Measurements from ENCODE around the gene HS3ST3A1.
A peak's percentile ranks its signal among the peaks of the same experiment; 100 is the strongest.

The HS3ST3A1 gene

GRCh38 chr17:13626703-13627102, 25.0 kb upstream of the HS3ST3A1 start:
- TF ChIP-seq, protein P1, sequence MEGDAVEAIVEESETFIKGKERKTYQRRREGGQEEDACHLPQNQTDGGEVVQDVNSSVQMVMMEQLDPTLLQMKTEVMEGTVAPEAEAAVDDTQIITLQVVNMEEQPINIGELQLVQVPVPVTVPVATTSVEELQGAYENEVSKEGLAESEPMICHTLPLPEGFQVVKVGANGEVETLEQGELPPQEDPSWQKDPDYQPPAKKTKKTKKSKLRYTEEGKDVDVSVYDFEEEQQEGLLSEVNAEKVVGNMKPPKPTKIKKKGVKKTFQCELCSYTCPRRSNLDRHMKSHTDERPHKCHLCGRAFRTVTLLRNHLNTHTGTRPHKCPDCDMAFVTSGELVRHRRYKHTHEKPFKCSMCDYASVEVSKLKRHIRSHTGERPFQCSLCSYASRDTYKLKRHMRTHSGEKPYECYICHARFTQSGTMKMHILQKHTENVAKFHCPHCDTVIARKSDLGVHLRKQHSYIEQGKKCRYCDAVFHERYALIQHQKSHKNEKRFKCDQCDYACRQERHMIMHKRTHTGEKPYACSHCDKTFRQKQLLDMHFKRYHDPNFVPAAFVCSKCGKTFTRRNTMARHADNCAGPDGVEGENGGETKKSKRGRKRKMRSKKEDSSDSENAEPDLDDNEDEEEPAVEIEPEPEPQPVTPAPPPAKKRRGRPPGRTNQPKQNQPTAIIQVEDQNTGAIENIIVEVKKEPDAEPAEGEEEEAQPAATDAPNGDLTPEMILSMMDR (IDR thresholded peaks at IDR 0.05), result no peak
- no peak overlapping the region for H3K4me3 ChIP-seq
- no peak for DNase-seq (ENCODE audit: low spot score)
- no peak overlapping the region for H3K27ac ChIP-seq

DNA sequence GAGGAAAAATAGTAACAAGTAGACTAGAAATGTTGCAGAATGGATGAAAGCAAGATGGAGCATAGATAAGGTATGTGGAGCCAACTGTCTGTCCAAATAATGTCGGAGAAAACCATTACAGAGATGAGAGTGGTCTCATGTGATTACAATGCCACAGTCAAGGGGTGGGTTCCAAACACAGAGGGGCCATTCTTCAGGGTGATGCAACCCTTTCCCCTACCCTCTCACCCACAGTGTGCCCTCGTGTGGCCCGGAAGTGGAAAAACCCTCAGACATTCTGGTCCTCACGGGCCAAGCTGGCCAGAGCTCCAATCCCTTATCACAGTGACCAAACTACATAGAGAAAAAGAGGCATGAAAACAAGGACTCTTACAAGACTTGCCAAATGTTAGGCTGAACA, 17.7 kb upstream of the HS3ST3A1 start:
- no peak overlapping the region for H3K4me3 ChIP-seq
- TF ChIP-seq, protein P1 (IDR thresholded peaks at IDR 0.05), result no peak
- DNase-seq (ENCODE audit: low spot score), result no peak
- H3K27ac ChIP-seq, result no peak overlapping the region

GRCh38 chr17:13616031-13616430, 14.3 kb upstream of the HS3ST3A1 start:
- no peak for DNase-seq (ENCODE audit: low spot score)
- TF ChIP-seq, protein P1 (IDR thresholded peaks at IDR 0.05), result no peak
- Histone ChIP-seq H3K27ac (no peak overlapping the region), H3K4me3 (no peak overlapping the region)

GRCh38 chr17:13609941-13610340, 8.2 kb upstream of the HS3ST3A1 start:
- TF ChIP-seq, protein P1 (IDR thresholded peaks at IDR 0.05), result no peak
- Histone ChIP-seq H3K27ac (no peak overlapping the region), H3K4me3 (no peak overlapping the region)
- DNase-seq (ENCODE audit: low spot score), result no peak

GRCh38 chr17:13601322-13601775, 380 bp downstream of the HS3ST3A1 start:
- DNase-seq (ENCODE audit: low spot score), result no peak
- Histone ChIP-seq H3K4me3 (peak overlapping the region; percentile 70), H3K27ac (no peak overlapping the region)
- TF ChIP-seq, protein P1 (IDR thresholded peaks at IDR 0.05), result no peak

DNA sequence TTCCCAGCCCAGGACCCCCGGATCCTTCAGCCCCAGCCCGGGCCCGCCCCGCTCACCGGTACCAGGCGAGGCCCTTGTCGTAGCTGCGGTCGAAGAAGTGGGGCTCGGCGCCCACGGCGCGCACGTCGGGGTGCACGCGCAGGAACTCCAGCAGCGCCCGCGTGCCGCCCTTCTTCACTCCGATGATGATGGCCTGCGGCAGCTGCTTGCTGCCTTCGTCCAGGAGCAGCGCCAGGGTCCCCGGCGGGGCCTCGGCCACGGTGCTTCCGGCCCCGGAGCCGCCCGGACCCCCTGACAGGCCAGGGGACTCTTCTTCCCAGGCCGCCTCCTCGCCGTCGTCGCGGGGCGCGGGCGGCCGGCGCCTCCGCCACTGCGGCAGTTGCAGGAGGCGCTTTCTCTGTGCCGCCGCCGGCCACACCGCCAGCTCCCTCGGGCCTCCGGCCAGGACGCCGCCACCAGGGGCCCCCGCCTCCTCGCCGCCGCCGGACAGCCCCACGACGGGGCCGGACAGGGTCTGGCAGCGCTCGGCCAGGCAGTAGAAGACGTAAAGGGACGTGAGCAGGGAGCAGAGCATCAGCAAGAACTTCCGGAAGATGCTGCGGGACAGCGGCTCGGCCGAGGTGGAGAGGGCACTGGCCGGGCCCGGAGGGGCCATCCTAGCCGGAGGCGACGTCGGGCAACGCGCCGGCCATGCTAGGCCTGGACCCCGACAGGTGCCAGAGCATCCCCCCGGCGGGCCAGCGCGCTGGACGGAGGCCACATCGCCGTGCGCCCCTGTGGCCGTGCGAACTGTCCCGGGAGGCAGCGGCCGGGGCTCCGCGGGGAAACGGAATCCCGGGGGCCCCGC, 1.0 kb downstream of the HS3ST3A1 start:
- no peak overlapping the region for H3K27ac ChIP-seq
- TF ChIP-seq, protein P1 (IDR thresholded peaks at IDR 0.05), result no peak
- no peak for DNase-seq (ENCODE audit: low spot score)

DNA sequence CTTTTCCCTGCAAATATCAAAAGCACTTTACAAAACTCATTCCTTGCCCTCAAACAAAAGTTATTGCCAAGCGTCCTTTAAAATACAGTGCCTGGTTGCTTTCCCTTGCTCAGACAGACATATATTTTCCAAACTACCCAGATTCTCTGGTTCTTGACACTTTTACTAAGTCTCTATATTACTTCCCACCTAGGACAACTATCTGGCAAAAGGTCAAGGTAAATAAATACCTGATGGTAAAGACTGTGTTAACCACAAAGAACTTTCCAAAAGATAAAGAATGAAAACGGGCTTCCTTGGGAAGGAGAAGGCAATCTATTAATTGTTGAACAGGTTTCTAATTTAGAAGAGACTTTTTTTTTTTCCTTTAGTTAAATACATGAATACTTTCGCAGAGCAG, 1.9 kb downstream of the HS3ST3A1 start:
- TF ChIP-seq, protein P1 (IDR thresholded peaks at IDR 0.05), result no peak
- H3K4me3 ChIP-seq, result no peak overlapping the region
- no peak overlapping the region for H3K27ac ChIP-seq
- no peak for DNase-seq (ENCODE audit: low spot score)

More for the DNA sequence above, 1.0 kb downstream of the HS3ST3A1 start:
- peak overlapping the region; percentile 70 for H3K4me3 ChIP-seq
